GM18508 (cell line): ENCODE measurements around the gene PPM1B.
"Not testable (repeated sequence)": the region's sequence is repeated elsewhere in the genome, so short reads cannot be mapped to it uniquely, and the experiment has no call there.

Experiments used
- ATAC-seq: cut with Tn5 transposase; IDR thresholded peaks from one replicate; pipeline ENCODE4 v1.9.1; 2021; ENCODE audit warnings: moderate number of reproducible peaks; ENCODE audit not compliant: insufficient read depth, unreplicated experiment

PPM1B gene

DNA sequence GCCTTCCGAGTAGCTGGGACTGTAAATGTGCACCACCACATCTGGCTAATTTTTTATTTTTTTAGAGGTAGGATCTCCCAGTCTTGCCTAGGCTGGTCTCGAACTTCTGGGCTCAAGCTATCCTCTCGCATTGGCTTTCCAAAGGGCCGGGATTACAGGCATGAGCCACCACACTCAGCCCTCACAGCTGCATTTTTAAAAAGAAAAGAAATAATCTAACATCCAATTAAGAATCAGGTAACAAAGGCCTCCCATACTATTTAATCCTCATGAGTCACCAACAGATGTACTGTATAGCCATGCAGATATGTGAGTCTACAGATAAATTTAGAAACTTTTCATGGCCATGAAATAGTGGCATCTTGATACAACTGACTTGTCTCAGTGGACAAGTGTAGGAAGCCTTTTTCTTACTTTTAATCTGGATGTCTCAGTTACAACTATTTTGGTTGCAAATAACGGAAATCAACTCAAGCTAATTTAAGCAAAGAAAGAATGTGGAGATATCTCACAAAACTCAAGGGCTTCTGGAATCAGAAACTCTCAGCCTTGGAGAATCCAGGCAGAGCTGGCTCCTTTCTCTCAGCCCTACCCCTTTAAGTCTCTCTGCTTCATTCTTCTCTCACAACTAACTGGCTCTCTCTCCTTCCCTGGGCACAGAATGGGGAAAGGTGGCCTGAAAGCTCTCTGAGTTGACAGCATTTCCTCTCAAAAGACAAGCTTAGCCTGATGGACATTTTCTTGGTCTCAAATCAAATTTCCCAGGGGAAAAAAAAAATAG lies 12.8 kb upstream of the PPM1B start:
- ATAC-seq, result no peak

DNA sequence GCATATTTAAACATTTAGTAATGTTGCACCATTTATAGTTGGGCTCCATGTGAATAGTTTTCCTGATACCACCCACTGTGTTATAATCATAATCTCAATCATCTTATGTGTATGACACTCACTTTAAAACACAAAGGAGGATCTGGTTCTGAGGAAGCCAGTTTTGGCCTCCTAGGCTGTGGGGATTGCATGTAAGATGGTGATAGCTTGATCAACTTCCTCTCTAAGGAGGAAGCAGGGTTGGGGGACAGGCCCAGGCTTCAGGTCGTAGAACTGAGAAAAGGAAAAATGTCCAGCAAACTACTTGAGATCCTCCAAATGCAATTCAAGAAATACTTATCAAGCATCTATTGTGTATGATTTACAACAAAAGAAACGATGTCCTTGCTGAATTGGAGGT lies 4.9 kb upstream of the PPM1B start:
- ATAC-seq, result no peak

DNA sequence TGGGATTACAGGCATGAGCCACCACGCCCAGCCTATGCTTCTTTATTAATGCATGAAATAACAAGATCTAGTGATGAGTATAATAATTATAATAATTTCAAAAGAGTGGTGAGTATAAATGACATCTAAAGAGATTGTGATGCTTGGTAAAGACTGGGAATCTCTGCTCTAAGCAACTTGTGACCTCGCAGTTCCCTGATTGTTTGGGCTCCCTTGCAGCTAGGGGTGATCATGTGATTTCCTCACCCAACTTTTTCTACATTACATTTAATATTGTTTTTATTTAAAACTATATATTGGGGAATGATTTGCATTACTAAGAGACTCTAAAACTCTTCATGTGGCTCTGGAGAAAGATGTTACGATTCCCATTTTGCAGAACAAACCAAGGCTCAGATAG lies 4.1 kb upstream of the PPM1B start:
- ATAC-seq, result no peak

DNA sequence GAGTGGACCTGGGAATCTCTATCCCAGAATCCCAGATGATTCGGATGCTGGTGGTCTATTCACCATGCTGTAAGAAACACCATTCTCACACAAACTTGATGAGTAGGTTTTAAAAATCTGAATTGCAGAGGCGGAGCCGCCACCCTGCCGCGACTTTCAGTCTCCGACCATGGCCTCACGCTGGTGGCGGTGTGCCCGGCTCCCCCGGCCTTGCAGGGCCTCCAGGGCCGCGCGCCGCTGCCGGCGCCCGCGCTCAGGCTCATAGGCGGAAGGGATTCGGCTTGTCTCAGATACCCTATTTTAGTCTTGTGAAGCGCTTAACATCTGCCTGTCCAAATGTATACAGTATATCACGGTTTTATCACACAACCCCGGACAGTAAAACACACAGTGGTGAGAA lies 2.6 kb upstream of the PPM1B start:
- ATAC-seq, result no peak

DNA sequence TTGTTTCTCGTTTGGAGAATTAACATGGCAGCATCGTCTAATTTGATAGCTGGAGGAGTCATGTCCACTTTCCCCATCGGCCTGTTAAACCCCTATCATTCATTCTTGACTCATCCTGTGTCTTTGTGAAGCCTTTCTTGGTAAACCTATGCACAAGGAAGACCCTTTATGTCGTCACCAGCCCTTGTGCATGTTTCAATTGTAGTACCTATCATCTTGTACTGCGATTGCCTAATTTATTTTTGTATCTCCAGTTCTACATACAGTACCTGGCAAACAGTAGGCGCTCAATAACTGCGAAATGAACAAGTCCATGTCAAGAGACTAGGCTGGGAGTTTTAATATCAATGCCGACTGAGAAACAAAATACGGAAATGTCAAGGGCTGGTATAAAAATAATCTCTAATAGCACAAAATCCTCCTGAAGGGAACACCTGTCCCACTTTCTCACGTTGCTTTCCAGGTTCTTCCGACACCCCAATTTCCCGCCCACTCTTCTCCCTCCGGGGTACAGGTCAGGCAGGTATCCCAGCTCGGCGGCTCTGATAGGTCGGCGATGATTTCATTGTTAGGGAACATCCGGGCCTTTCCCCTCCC lies 1.3 kb upstream of the PPM1B start:
- ATAC-seq, result no peak

DNA sequence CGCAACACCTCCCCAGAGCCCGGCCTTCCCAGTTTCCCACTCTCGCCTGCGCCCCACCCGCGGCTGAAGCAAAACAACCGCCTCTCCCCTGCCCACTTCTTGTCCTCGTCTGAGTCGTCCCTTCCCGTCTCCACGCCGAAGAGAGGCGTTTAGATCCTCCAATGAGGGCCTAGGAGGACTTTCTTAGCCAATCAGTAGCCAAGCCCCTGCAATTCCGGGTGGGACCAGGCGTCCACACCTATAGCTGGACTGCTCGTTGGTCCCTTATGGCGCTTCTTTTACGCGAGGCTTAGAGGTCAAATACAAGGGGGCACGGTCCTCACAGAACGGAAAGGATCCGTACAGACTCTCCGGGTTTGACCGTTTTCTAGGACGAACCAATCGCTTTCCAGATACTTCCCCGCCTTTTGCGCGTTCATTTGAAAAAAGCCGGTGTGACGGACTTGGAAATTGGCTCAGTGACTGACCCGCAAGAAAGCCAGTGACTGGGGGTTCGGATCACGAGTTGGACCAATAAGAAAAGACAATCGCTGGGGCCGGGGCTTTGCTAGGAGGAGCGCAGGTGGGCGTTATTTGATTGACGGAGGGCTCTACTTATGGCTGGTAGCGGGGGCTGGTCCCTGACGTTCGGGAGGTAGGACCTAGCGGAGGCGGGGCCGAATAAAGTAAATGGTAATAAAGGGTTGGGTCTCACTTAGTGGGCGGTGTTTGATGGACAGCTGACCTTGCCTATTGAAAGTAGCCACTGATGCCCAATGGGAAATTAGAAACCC lies 581 bp upstream of the PPM1B start:
- peak; percentile 79 for ATAC-seq

DNA sequence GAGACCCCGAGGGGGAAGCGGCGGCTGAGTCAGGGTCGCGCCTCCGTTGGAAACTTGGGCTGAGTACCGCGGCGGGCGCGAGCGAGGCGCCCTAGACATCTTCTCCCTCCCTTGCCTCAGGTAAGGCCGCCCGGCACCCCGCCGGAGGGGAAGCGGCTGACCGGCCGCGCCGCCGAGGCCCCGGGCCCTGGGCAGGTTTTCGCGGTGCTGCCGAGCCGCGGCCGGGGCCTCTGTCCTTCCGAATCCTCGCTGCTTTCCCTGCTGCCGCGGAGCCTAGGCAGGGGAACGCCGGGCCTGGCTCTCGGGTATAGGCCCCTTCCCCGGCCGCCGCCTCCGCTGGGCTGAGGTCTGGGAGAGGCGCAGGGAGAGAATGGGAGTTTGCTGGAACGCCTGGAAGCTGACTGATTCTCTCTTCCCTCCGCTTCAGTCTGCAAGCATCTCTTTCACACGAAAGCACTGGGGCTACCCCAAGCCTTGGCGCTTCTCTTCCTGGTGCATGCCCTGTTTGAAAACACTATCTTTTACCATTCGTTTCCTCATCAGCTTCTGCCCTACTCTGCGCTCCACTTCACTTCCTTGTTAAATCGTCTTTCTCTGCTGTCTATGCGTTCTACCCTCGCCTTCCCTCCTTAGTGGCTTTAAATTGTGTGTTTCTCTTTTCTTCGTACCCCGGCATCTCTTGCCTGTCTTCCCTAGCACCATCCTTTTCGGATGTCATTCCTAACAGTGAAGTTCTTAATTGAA lies 652 bp downstream of the PPM1B start:
- no peak for ATAC-seq

DNA sequence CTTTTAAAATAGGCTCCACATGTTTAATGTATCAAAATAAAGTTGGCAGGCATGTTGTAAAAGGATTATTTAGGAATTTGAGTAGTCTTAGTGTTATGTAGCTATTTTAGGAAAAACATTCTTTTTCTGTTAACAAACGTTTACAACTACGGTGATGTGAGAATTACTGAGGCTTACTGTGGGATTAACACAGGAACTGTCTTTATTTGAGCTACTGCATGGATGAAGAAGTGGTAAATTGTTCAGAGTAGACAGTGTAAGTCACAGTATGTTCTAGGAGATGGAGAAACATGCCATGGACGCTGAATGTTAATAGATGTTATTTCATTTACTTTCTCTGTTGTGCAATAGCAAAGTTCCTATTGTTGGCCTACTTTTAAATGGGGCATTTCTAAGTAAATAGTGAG lies 1.6 kb downstream of the PPM1B start:
- no peak for ATAC-seq

DNA sequence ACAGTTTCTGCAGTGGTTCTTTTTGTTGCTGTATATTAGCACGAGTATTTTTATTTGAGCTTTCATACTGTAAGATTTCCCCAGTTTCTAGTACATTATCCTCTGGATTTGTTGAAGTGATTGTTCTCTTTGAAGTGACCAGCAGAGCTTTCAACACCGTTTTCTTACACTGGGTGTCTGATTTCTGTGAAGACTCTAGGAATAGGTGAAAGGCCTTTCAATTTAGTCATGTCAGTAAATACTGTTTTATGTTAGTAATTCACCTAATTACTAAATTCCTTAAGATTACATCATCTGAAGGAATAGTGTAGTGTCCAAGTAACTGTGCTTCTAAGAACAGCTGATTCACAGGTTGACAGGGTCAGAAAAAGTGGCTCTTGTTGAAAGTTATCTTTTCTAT lies 2.3 kb downstream of the PPM1B start:
- no peak for ATAC-seq

DNA sequence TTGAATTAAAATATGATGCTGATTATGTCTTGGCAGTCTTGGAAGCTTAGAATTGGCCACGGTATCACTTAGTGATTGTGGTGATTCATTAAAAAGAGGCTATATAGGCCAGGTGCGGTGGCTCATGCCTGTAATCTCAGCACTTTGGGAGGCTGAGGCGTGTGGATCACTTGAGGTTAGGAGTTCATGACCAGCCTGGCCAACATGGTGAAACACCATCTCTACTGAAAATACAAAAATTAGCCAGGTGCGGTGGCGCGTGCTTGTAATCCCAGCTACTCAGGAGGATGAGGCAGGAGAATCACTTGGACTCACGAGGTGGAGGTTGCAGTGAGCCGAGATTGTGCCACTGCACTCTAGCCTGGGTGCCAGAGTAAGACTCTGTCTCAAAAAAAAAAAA lies 2.8 kb downstream of the PPM1B start:
- not testable (repeated sequence) for ATAC-seq

DNA sequence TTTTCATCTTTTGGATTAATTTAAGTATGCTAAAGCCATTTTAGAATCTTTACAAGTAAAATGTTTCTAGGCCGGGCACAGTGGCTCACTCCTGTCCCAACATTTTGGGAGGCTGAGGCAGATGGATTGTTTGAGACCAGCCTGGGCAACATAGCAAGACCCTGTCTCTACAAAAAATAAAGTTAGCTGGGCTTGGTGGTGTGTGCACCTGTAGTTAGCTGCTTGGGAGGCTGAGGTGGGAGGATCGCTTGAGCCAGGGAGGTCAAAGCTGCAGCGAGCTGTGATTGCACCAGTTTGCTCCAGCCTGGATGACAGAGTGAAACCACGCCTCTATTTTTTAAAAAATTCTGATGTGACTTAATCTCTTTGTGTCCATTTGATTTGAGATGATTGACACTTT lies 3.9 kb downstream of the PPM1B start:
- no peak for ATAC-seq

DNA sequence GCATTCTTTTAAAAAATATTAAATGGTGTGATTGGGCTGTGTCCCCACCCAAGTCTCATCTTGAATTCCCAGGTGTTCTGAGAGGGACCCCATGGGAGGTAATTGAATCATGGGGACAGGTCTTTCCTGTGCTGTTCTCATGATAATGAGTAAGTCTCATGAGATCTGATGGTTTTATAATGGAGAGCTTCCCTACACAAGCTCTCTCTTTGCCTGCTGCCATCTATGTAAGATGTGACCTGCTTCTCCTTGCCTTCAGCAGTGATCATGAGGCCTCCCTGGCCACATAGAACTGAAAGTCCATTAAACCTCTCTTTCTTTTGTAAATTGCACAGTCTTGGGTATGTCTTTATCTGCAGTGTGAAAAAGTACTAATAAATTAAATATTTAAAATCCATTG lies 10.3 kb downstream of the PPM1B start:
- no peak for ATAC-seq

DNA sequence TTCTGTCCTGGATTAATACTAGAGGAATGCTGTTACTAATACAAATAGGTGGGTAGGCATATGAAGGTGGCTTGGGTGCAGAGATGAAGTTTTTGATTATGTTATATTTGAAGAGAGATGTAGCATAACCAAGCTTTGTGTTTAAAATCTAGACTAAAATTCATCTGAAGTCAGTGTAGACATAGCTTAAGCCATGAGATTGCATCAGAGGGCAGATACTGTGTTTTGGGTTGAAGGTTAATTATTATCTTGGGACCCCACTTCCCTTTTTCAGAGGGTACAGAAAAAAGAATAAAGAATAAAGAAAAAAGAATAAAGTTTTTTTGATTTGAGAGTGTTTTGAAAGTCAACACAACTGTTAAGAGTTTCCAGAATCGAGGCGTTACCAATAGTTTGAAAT lies 13.0 kb downstream of the PPM1B start:
- no peak for ATAC-seq

DNA sequence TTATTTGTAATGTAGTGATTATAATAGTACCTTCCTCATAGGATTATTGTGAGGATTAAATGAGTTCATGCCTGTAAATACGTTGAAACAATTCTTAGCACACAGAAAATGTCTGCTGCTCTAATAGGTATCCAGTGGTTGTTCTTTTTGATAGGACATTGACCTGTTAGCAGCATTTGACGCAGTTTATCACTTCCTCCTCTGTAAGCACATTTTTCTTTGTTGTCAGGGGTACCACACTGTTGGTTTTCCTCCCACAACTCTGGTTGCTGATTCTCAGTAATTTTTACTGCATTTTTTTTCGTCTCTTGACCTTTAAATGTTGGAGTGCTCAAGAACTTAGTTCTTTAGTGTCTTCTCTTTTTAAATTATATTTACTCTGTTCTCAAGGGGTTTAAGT lies 15.4 kb downstream of the PPM1B start:
- ATAC-seq, result no peak

DNA sequence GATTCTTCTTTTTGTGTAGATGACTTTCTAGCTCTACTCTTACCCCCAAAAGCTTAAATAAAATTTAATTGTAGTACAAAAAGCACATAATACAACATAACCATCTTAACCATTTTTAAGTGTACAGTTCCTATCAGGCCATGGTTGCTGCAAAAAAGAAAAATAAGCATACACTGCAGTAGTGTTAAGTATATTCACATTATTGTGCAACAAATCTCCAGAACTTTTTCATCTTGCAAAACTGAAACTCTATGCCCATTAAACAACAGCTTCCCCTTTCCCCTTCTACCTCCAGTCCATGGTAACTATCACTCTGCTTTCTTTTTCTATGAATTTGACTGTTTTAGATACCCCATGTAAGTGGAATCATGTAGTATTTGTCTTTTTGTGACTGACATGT lies 18.1 kb downstream of the PPM1B start:
- ATAC-seq, result no peak

DNA sequence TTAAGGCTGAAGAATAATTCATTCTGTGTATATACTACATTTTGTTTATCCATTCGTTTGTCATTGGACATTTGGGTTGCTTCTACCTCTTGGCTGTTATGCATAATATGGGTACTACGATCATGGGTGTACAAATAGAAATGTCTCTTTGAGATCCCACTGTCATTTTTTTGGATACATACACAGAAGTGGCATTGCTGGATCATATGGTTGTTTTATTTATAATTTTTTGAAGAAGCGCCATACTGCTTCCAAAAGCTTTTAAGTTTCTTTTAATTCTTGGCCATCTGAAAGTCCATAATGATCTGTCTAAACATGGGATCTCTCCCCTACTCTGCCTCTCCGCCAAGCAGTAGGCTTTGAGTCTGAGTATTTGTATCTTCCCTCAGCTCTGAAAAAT lies 18.6 kb downstream of the PPM1B start:
- ATAC-seq, result no peak

DNA sequence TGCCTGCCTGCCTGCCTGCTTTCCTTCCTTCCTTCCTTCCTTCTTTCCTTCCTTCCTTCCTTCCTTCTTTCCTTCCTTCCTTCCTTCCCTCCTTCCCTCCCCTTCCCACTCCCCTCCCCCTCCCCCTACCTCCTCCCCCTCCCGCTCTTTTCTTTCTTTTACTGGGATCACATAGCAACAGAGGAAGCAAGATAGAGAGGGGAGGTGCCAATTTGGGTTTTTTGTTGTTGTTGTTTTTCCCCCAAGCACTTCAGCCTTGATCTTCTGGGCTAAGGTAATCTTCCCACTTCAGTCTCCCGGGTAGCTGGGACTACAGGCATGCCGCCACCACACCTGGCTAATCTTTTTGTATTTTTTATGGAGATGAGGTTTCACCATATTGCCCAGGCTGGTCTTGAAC lies 20.0 kb downstream of the PPM1B start:
- no peak for ATAC-seq

DNA sequence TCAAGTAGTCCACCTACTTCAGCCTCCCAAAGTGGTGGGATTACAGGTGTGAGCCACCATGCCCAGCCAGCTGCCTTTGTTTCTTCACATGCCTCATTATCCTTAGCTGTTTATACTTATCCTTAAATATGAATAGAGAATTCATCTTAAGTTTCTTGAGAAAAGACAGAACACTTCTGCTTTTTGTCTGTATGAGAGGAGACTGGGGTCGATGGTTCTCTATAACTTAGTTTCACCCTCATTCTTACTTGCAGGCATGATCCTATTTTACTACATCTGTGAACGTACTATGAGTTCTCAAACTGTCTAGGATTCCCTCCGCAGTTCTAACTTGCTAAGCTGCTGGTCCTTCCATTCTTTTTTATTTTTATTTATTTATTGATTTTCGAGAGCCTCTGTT lies 20.4 kb downstream of the PPM1B start:
- ATAC-seq, result no peak

DNA sequence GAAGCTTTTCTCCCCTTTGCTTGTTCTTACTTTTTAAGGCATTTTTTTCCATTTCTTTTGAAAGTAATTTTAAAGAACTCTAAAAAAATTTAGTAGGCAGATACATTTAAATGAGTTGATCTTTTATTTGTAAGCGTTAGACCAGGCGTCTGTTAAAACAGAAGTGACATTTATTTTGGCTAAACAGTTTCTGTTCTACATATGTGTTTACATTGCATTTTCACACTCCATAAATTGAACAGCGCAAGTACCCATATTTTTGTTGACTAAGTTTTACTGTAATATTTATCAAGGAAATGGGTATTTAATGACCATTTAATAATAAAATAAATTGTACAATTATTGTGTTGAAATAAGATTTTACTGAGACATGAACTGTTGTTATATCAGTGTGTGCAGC lies 21.9 kb downstream of the PPM1B start:
- no peak for ATAC-seq

DNA sequence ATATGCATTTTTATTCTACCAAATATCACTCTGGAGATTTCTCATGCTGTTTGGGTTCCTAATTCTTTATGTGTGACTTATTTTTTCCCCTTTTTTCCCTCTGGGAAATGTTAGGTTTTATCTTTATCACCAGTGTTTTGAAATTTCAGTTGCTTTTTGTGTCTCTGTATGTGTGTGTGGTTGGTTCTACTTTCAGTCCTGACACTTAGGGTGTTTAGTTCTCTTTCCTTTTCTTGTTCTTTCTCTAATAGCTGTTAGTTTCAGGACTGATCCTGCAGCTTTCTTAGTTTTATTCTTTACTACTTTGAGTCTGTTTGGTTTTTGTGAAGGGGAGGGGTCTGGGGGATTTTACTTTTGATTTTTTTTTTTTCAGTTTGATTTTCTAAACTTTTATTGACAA lies 23.1 kb downstream of the PPM1B start:
- peak; percentile 76 for ATAC-seq

DNA sequence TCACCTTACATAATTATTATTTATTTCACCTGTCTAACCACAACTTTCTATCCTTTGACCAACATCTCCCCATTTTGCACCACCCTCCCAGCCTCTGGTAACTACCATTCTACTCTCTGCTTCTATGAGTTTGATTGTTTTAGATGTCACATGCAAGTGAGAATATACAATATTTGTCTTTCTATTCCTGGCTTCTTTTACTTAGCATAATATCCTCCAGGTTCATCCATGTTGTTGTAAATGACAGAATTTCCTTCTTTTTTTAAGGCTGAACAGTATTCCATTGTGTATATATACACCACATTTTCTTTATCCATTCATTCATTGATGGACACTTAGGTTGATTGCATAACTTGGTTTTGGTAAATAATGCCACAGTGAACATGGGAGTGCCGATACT lies 24.0 kb downstream of the PPM1B start:
- no peak for ATAC-seq
